GM18909 (cell line): ENCODE measurements around the gene PLAAT2.
"Not testable (repeated sequence)": the region's sequence is repeated elsewhere in the genome, so short reads cannot be mapped to it uniquely, and the experiment has no call there.

Source experiments
- ATAC-seq: cut with Tn5 transposase; IDR thresholded peaks from one replicate; pipeline ENCODE4 v1.9.1; 2021; ENCODE audit warnings: mild to moderate bottlenecking; ENCODE audit not compliant: unreplicated experiment, poor library complexity

The PLAAT2 gene

DNA sequence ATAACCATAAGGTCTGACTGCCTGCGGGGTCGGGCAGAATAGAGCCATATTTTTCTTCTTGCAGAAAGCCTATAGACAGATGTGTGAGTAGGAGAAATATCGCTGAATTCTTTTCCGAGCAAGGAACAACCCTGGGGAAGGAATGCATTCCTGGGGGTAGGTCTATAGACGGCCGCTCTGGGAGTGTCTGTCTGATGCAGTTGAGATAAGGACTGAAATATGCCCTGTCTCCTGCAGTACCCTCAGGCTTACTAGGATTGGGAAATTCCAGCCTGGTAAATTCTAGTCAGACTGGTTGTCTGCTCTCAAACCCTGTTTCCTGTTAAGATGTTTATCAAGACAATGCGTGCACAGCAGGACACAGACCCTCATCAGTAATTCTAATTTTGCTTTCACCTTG lies 18.0 kb upstream of the PLAAT2 start:
- not testable (repeated sequence) for ATAC-seq

DNA sequence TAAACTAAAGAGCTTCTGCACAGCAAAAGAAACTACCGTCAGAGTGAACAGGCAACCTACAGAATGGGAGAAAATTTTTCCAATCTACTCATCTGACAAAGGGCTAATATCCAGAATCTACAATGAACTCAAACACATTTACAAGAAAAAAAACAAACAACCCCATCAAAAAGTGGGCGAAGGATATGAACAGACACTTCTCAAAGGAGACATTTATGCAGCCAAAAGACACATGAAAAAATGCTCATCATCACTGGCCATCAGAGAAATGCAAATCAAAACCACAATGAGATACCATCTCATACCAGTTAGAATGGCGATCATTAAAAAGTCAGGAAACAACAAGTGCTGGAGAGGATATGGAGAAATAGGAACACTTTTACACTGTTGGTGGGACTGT lies 15.7 kb upstream of the PLAAT2 start:
- ATAC-seq: not testable (repeated sequence)

DNA sequence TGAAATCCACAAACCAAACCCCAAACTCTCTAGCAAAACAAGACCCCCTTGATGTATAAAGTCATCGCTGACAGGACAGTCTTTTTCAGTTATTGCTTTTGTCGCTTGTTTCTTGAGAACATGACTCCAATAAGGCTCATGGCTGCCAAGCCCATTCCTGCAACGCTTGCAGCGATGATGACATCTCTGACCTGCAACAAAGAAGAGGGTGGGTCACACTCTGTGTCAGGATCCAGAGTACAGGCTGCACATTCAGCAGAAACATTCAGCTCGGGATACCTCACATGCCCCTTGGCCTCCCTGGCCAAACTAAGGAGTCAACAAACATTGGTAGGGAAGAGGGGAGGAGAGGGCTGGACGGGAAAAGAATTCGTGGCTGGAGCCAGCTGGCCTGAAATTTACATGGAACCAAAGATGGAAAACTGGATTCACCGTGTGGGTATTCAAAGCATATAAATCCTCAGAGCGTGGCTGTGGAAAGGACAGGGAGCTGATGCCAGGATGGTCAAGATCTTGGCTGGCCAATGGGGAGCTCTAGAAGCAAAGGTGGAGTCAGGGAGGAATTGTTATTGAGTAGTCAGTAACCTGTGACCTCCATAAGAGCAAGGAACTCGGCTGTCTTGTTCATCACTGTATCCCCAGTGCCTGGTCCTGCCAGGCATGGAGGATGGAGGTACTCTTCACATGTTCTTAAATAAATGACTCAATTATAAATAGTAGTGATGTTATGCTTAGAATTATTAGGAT lies 11.8 kb upstream of the PLAAT2 start:
- no peak for ATAC-seq

DNA sequence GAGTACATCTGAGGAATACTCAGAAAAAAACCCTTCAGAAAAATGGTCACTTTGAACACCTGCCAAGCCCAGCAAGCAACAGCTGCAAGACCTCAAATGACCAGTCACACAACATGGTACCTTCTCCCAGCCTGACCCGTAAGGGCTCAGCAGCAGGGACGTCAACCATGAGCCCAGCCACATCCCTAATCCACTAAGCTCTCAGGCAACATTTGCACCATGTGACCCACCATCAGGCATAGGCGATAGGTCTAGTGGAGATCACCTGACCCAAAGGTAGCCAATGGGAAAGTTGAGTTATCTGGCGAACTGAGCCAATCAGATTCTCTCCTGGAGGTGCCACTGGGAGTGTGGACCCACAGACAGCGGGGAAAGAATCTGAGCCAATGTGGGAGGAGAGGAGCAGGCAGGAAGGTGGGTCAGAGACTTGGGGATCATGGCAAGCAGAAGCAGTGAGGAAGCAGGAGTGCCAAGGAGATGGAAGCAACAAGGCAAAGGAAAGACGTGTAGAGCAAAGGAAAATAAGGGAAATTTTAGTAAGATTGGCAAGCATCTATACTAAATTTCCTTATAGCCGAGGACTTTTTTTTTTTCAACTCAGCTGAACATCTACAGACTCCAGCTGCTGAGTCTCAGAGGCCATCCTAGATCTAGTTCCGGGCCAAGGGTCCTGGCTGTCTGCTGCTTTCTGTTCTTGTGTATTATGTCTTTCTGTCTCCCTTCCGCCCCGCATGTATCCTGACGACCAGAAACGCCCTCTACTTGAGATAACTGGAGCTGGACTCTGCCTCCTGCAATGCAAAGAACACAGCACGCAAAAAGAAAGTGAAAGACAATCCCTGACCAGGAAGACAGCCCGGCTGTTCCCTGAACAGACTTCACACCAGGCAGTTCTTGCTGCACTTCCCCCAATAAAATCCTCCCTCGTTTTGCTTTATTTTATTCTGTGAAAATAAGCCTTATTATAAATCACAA lies 11.0 kb upstream of the PLAAT2 start:
- no peak for ATAC-seq

DNA sequence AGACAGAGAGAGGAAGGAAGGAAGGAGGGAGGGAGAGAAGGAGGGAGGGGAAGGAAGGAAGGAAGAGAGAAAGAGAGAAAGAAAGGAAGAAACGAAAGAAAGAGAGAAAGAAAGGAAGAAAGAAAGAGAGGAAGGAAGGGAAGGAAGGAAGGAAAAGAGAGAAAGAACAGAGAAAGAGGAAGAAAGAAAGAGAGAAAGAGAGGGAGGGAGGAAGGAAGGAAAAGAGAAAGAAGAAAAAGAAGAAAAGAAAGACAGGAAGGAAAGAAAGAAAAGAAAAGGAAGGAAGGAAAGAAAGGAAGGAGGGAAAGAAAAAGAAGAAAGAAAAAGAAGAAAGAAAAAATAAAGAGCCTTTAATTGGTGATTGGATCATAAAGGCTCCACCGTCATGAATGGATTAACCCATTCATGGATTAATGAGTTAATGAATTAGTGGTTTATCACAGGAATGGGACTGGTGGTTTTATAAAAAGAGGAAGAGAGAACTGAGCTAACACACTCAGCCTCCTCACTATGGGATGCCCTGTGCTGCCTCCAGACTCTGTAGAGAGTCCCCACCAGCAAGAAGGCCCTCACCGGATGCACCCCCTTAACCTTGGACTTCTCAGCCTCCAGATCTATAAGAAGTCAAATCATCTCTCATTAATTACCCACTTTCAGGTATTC lies 9.0 kb upstream of the PLAAT2 start:
- ATAC-seq: no peak

DNA sequence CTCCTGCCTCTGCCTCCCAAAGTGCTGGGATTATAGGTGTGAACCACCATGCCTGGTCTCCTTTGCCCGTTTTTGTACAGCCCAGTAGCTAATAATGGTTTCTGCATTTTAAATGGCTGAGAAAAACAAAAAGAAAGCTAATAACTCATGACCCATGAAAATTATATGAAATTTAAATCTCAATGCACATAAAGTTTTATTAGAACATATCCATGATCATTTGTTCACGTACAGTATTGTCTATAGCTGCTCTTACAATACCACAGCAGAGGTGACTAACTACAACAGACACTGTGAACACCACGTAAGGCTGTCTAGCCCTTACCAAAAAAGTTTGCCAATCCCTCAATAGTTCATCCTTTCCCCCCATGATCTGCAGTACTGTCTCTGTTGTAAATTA lies 6.4 kb upstream of the PLAAT2 start:
- ATAC-seq: no peak

DNA sequence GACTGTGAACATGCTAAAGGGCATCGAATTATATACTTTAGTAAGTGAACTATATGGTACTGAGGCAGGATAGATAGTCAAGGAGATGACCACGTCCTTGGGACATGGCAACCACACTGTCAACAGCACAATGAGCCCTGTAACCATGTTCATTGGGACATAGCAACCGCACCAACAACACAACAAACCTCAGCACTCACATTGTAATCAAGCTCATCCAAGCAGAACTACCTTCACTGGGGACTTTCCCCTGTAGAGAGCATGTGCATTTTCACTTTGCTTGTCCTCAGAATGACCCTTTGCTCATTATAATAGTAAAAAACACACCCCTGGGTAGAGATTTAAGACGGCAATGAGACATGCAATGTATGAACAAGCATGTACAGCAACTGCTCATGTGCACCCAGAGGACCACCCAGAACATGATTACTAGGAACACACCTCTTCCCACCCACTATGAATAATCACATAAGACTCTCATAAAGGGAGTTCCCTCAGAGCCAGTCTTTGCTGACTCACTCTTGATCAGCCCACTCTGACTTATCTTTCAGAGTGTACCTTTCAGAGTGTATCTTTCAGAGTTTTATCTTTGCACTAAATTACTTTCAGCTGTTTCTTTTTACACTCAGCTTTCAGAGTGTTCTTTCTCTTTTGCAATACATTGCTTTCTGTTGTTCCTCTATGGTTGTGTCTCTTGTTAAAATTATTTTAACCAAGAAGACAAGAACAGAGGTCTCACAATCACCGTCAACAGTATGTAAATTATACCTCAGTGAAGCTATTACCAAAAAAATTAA lies 4.1 kb upstream of the PLAAT2 start:
- ATAC-seq: peak; percentile 77

DNA sequence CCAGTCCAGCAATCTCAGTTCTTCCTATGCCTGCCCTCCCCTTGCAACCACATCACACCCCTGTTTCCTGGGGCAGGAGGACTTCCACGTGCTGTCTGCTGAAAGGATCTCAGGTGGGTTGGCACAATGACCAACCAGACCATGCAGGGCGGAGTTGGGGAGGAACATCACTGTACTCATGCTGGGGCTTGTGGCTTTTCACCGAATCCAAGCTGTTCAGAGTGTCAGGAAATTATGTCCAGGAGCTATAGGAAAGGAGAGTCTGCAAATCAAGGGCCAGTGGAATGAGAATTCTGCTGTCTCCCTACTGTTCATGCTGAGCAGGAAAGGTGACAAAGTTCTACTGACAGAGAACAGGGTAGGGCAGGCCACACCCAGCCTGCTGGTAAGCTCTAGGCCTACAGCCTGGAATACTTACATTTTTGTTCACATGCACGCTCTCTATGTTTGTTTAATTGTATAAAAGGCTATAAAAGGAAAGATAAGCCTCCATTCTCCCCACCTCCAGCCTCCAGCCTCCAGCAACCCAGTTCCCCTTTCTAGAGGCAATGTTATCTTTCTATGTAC lies 1.7 kb upstream of the PLAAT2 start:
- no peak for ATAC-seq

DNA sequence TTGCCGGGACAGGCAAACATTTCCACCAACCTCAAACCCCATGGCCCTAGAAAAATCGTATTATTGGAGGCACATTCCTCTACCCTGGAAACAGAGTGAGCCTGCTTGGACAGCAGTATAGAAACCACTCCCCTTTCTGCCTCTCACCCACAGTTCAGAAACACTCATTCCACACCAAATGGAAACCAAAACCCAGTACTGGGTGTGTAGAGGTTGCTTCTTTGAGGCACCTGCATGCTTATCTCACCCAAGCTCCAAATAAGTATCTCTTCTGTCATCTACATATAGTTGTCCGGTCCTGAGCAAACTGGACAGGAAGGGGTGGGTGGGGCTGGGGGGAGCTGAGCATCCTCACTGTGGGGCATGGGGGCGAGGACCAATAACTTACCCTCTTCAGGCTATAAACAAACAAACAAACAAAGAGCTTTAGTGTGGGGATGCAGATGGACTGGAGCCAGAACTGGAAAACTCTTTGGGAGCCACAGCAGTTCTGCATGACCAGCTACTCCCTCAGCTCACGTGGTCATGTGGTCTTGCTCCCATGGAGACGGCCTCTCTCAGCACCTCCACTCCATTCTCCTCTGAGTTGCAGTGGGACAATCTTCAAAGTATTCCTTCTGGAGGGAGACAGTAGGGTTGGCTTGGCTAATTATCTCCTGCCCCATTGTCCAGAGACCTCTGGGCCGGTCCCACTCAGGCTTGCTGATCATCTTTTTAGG lies 1.0 kb upstream of the PLAAT2 start:
- ATAC-seq: peak; percentile 71

DNA sequence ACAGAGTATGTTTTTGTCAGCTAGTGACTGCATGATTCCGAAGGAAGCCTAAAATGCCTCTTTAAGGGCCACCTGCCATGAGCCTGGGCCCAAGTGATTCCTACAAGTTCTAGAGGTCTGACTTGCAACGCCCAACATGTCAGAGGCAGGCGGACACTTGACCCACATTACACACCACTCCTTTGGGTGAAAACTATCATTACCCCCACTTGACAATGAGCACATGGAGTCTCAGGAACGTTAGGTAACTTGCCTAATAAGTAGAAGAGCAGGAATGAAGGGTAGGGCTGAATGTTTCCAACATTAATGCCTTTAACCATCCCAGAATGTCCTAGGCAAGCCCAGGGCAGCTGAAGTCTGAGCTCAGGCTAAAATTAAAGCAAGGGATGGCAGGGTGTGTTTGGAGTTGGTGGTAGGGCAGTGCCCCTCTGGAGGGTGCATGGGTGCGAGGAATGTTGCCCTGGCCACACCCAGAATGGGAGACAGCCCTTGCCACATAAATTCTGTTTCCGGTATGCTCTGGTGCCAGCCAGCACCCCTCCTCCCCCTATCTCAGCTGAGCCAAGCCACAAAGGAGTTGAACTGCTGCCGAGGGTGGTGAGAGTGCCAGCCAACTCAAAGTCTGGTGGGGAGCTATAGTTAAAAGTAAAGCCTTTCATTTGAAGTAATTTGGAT lies 2.5 kb downstream of the PLAAT2 start:
- no peak for ATAC-seq

DNA sequence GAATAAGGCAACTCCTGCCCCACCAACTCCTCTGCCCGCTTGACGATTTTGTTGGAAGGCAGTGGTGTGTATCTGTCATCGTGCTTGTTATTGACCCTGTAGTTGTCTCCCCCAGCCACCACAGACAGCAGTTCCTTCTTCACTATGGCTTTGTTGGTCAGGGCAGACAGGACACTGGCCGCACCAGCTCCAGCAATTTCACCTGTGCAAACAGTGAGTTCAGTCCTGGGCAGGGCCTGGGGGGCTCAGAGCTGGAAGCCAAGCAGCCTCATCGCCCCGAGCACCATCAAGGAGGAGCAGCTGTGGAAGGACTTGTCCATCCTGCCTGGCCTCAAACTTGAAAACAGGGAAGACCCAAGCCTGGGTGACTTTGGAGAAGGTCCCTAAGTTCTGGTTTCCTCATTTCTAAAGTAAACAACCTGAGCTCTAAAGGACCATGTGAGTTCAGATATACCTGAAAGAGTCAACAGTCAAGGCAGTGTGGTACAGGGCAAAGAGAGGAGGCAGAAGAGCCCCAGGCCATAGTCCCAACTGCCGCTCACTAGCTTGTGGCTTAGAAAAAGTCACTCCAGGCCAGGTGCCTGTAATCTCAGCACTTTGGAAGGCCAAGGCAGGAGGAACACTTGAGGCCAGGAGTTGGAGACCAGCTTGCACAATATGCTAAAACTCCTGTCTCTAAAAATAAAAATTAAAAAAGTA lies 4.6 kb downstream of the PLAAT2 start:
- ATAC-seq: no peak

DNA sequence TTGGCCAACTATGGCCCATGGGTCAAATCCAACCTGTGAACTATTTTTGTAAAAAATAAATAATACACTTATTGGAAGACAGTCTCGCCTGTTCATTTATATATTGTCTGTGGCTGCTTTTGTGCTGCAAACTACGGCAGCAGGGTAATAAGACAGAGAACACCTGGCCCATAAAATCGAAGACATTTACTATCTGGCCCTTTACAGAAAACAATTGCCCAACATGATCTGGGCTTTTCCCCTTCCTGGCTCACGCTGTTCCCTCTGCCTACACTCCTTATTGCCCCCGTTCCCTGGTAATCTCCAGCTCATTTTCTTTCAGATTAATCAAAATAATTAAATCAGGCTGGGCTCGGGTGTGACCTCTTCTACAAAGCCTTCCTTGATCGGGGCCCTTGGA lies 5.6 kb downstream of the PLAAT2 start:
- ATAC-seq: no peak

DNA sequence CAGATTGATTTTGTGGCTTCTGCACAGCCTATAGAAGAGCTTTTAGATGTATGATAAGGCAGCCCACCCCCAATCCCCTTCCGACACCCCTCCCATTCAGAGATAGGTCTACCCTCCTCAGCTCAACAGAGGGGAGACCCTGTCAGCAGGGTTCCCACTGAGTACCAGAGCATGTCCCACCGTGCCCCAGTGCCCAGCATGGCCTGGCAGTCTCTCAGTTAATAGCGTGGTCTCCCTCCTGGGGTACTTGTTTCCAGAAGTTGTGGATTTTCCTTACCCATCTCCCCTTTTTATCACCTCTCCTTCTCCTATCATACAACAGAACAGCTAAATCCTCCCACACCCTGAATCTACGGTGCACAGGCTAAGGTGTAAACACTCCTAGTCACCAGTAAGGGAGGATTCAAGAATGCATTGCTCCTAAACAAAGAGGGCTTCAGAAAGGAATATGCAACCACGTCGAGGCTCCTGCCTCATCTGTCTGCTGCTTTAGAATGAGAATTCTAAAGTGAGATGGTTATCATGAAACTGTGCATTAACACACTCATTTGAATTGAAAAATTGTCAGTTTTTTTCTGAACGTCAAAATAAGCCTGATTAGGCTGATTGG lies 6.7 kb downstream of the PLAAT2 start:
- no peak for ATAC-seq

DNA sequence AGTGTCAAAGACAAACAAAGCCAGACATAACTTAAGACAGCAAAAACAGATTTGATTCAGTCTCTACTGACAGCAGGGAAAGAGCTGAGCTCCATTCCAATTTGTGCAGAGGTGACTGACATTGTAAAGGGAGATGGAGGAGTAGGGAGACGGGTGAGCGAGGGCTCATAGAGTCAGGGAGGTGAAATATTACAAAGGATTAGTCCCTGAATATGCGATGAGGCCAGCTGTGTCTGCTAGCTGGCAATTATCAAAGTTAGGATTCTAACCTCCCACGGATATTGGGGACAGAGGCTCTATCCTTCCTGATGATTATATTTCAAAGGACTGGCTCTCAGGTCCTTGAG lies 8.3 kb downstream of the PLAAT2 start:
- no peak for ATAC-seq

DNA sequence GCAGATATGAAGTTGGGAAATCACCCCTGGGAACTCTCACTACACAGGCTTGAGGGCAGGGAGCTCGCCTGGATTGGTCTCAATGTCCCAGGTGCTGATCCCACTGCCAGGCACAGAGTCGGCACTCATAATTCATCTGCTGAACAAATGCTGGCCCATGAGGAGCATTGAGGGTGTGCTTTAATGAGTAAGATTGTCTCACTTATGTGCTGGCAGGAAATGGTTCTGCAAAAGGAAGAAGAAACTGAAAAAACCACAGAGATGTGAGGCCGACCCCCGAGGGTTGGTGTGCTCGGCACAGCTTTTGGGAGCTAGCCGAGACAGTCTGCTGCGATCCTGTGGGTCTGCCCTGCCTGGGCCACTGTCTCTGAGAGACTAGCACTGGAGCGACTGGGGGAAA lies 9.4 kb downstream of the PLAAT2 start:
- peak; percentile 85 for ATAC-seq

DNA sequence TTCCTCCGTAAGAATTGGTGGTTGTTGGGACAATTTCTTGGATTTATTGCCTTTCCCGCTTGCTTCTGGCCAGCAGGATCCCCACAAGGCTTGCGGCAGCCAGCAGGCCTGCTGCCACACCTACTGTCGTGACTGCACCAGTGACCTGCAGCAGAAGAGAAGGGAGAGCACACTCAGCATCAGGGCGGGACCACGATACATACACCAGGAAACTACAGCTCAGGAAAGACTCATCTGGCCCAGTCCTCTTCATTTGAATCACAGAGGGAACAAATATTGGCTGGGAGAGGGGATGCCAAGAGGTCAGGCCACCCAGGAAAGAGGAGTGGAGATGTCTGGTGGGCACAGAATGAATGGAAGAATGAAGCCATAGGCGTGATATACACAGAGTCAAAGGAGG lies 10.3 kb downstream of the PLAAT2 start:
- no peak for ATAC-seq

DNA sequence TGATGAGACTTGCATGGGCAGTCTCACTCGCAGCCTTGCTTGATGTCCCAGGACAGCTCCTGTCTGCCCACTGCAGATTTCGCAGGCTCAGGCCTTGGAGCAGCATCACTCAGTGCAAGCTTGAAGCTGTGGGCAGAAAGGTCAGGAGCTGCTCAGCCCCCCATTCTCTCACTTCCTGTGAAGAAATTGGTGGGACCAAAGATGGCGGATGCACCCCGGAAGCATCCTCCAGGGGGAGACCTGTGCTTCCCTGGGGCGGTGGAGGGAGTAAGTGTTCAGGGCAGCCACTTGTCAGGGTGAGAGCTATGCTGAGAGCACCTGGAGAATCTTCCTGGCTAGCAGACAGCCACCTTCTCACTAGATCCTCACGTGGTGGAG lies 11.3 kb downstream of the PLAAT2 start:
- no peak for ATAC-seq
